ENCODE results near the gene FBXO31. TPM values are rescaled to one million over a fixed set of nuclear protein-coding genes. Genes with fewer than 3 reads are reported as not detected.
A peak's percentile ranks its signal among the peaks of the same experiment; 100 is the strongest.

The FBXO31 gene
- total and polyA plus RNA-seq, 2 donors from 2014 or later: 12.5 to 34.9 TPM

DNA sequence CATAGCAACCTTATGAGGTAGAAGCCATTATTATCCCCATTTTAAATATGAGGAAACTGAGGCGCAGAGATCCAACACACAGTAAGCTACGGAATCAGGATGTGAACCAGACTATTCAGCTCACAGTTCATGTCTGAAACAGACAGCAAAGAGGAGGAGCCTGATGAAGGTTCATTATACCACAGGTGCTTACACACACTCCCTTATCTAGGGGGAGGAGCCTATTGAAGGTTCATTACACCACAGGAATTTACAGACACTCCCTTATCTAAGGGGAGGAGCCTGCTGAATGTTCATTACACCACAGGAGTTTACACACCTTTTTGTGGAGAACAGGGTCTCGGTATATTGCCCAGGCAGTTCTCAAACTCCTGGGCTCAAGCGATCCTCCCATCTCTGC is 88.3 kb downstream of the FBXO31 start:
- H3K9ac ChIP-seq (ENCODE audit: low read length in 3 of 3): no peak overlapping the region
- no peak overlapping the region for H3K27ac ChIP-seq (ENCODE audit: low read depth in 2 of 2, low read length in 2 of 2)
- no peak overlapping the region for H3K4me3 ChIP-seq (ENCODE audit: low read length in 3 of 3)
- no peaks in the 10 kb centered on the region for H3K36me3 ChIP-seq (ENCODE audit: control insufficient read depth in 2 of 3, insufficient read depth in 3 of 3, low read length in 3 of 3)
- no peaks in the 10 kb centered on the region for H3K27me3 ChIP-seq (ENCODE audit: control insufficient read depth, insufficient read depth, low read length)
- no peaks in the 10 kb centered on the region for H3K4me1 ChIP-seq (ENCODE audit: control insufficient read depth in 2 of 3, insufficient read depth in 2 of 3, low read depth in 1 of 3, low read length in 3 of 3)
- DNase-seq (peak in 1 of 5 donors; percentile 44), FAIRE-seq (no peak)
- TF ChIP-seq, protein P1, sequence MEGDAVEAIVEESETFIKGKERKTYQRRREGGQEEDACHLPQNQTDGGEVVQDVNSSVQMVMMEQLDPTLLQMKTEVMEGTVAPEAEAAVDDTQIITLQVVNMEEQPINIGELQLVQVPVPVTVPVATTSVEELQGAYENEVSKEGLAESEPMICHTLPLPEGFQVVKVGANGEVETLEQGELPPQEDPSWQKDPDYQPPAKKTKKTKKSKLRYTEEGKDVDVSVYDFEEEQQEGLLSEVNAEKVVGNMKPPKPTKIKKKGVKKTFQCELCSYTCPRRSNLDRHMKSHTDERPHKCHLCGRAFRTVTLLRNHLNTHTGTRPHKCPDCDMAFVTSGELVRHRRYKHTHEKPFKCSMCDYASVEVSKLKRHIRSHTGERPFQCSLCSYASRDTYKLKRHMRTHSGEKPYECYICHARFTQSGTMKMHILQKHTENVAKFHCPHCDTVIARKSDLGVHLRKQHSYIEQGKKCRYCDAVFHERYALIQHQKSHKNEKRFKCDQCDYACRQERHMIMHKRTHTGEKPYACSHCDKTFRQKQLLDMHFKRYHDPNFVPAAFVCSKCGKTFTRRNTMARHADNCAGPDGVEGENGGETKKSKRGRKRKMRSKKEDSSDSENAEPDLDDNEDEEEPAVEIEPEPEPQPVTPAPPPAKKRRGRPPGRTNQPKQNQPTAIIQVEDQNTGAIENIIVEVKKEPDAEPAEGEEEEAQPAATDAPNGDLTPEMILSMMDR (IDR thresholded peaks at IDR 0.05; ENCODE audit: borderline replicate concordance, extremely low read depth, insufficient read depth): no peak
- intact Hi-C loops (cut with DNase I): no loop called here
- no peaks in the 10 kb centered on the region for H3K9me3 ChIP-seq (ENCODE audit: control insufficient read depth in 2 of 3, insufficient read depth in 1 of 3, low read length in 3 of 3)

DNA sequence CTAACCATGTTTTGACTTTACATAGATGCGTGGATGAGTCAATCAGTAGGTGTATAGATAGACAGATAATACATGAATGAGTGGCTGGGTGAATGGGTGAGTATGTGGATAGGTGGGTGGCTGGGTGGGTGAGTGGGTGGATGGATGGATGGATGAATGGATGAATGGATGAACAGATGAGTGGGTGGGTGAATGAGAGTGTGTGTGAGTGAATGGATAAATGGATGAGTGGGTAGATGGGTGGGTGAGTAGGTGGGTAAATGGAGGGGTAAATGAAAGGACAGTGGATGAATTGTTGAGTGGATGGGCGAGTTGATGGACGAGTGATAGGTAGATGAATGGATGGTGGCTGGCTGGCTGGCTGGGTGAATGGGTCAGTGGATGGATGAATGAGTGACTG is 89.6 kb downstream of the FBXO31 start:
- TF ChIP-seq, protein P1 (IDR thresholded peaks at IDR 0.05; ENCODE audit: borderline replicate concordance, extremely low read depth, insufficient read depth): no peak
- DNase-seq: no peak
- Histone ChIP-seq H3K9ac (ENCODE audit: low read length in 3 of 3) (no peak overlapping the region), H3K27me3 (ENCODE audit: control insufficient read depth, insufficient read depth, low read length) (no peaks in the 10 kb centered on the region), H3K9me3 (ENCODE audit: control insufficient read depth in 2 of 3, insufficient read depth in 1 of 3, low read length in 3 of 3) (no peaks in the 10 kb centered on the region), H3K4me1 (ENCODE audit: control insufficient read depth in 2 of 3, insufficient read depth in 2 of 3, low read depth in 1 of 3, low read length in 3 of 3) (no peaks in the 10 kb centered on the region), H3K4me3 (ENCODE audit: low read length in 3 of 3) (no peak overlapping the region), H3K36me3 (ENCODE audit: control insufficient read depth in 2 of 3, insufficient read depth in 3 of 3, low read length in 3 of 3) (no peaks in the 10 kb centered on the region), H3K27ac (ENCODE audit: low read depth in 2 of 2, low read length in 2 of 2) (no peak overlapping the region)
- intact Hi-C loops (cut with DNase I): no loop called here
- no peak for FAIRE-seq

- Histone ChIP-seq H3K27me3 (ENCODE audit: control insufficient read depth, insufficient read depth, low read length) (no peaks in the 10 kb centered on the region), H3K4me3 (ENCODE audit: low read length in 3 of 3) (no peak overlapping the region), H3K9me3 (ENCODE audit: control insufficient read depth in 2 of 3, insufficient read depth in 1 of 3, low read length in 3 of 3) (no peaks in the 10 kb centered on the region), H3K36me3 (ENCODE audit: control insufficient read depth in 2 of 3, insufficient read depth in 3 of 3, low read length in 3 of 3) (no peaks in the 10 kb centered on the region), H3K27ac (ENCODE audit: low read depth in 2 of 2, low read length in 2 of 2) (no peak overlapping the region), H3K9ac (ENCODE audit: low read length in 3 of 3) (no peak overlapping the region), H3K4me1 (ENCODE audit: control insufficient read depth in 2 of 3, insufficient read depth in 2 of 3, low read depth in 1 of 3, low read length in 3 of 3) (no peaks in the 10 kb centered on the region)
- intact Hi-C loops (cut with DNase I): no loop called here
- TF ChIP-seq, protein P1 (IDR thresholded peaks at IDR 0.05; ENCODE audit: borderline replicate concordance, extremely low read depth, insufficient read depth): no peak
- no peak for DNase-seq
- no peak for FAIRE-seq
Observed at GRCh38 chr16:87291944-87292343, 91.6 kb downstream of the FBXO31 start.

- Histone ChIP-seq H3K4me3 (ENCODE audit: low read length in 3 of 3) (no peak overlapping the region), H3K27me3 (ENCODE audit: control insufficient read depth, insufficient read depth, low read length) (no peaks in the 10 kb centered on the region), H3K36me3 (ENCODE audit: control insufficient read depth in 2 of 3, insufficient read depth in 3 of 3, low read length in 3 of 3) (no peaks in the 10 kb centered on the region), H3K9me3 (ENCODE audit: control insufficient read depth in 2 of 3, insufficient read depth in 1 of 3, low read length in 3 of 3) (no peaks in the 10 kb centered on the region), H3K9ac (ENCODE audit: low read length in 3 of 3) (no peak overlapping the region), H3K27ac (ENCODE audit: low read depth in 2 of 2, low read length in 2 of 2) (no peak overlapping the region), H3K4me1 (ENCODE audit: control insufficient read depth in 2 of 3, insufficient read depth in 2 of 3, low read depth in 1 of 3, low read length in 3 of 3) (no peaks in the 10 kb centered on the region)
- FAIRE-seq (no peak), DNase-seq (no peak)
- intact Hi-C loops (cut with DNase I): loop anchor here (10.0 kb wide), 1 partner anchor 724 kb away; the partner anchor contains the start of gene FOXC2
- TF ChIP-seq, protein P1 (IDR thresholded peaks at IDR 0.05; ENCODE audit: borderline replicate concordance, extremely low read depth, insufficient read depth): no peak
Observed at GRCh38 chr16:87288753-87289362, 94.7 kb downstream of the FBXO31 start.

Data from kidney (tissue), 14 donors.